H1 (cell line): ENCODE data around the gene TAPBPL. TPM values are rescaled to one million over a fixed set of nuclear protein-coding genes. Genes with fewer than 3 reads are reported as not detected.

Source experiments
- CTCF ChIA-PET: fragments of 300-600 bp; sonication (Branson Sonifier 250); formaldehyde crosslinking; loops from one replicate; lab custom pipeline; 2021; ENCODE audit not compliant: partially characterized antibody; lab: Charles Lee
- POLR2A ChIA-PET: fragments of 300-600 bp; sonication (Branson Sonifier 250); formaldehyde crosslinking; loops from one replicate; lab custom pipeline; 2021; ENCODE audit warnings: inconsistent platforms; ENCODE audit not compliant: partially characterized antibody; lab: Charles Lee
- DNase-seq, 2 experiments: peaks; one replicate each; pipeline versions ENCODE4 v3.0.0 to v3.0.0-alpha.2; 2010 to 2022; ENCODE audit warnings: low spot score in 2 of 2, low read depth in 1 of 2, mixed read lengths in 1 of 2
- FAIRE-seq: peaks from 2 replicates; lab custom pipeline; 2011; peaks lifted over from hg19 to GRCh38; lab: Jason Lieb, UNC
- H2AFZ ChIP-seq: 2 replicates; pipeline ENCODE4 v1.8.1; 2012; ENCODE audit warnings: low read length, inconsistent platforms
- H2AK5ac ChIP-seq: 2 replicates; pipeline ENCODE4 v1.6.1; 2013; ENCODE audit warnings: low read depth, low read length
- H2BK120ac ChIP-seq: replicated peaks from 2 replicates; pipeline ENCODE3; 2013; ENCODE audit warnings: low read depth, low read length, inconsistent platforms
- H2BK12ac ChIP-seq: 2 replicates; pipeline ENCODE4 v1.6.1; 2013; ENCODE audit warnings: low read depth, low read length
- H2BK15ac ChIP-seq: 2 replicates; pipeline ENCODE4 v1.6.1; 2013; ENCODE audit warnings: low read length
- H2BK20ac ChIP-seq: 2 replicates; pipeline ENCODE4 v1.6.1; 2013; ENCODE audit warnings: low read length
- H2BK5ac ChIP-seq: 2 replicates; pipeline ENCODE4 v1.6.1; 2013; ENCODE audit warnings: low read depth, low read length
- H3K14ac ChIP-seq: 2 replicates; pipeline ENCODE4 v1.6.1; 2013; ENCODE audit warnings: inconsistent platforms; ENCODE audit not compliant: insufficient read length
- H3K18ac ChIP-seq: 2 replicates; pipeline ENCODE4 v1.6.1; 2013; ENCODE audit warnings: low read length; ENCODE audit errors: extremely low read depth
- H3K23ac ChIP-seq: 2 replicates; pipeline ENCODE4 v1.6.1; 2013; ENCODE audit warnings: inconsistent platforms; ENCODE audit not compliant: insufficient read length
- H3K23me2 ChIP-seq: 2 replicates; pipeline ENCODE4 v1.6.1; 2013; ENCODE audit warnings: low read depth, low read length
- H3K27ac ChIP-seq: 2 replicates; pipeline ENCODE4 v1.6.1; 2011; ENCODE audit warnings: low read depth, low read length, inconsistent platforms
- H3K27me3 ChIP-seq, 4 experiments: replicated peaks in 1 of 4; 1 replicate in 1 of 4; 2 replicates in 3 of 4; pipeline versions ENCODE4 v1.6.1 to v1.8.1; 2011 to 2013; ENCODE audit warnings: low read length in 3 of 4, mild to moderate bottlenecking in 3 of 4, inconsistent platforms in 2 of 4, mixed read lengths in 2 of 4, moderate library complexity in 1 of 4; ENCODE audit not compliant: control insufficient read depth in 3 of 4, insufficient read depth in 3 of 4; ENCODE audit errors: extremely low read depth in 1 of 4
- H3K36me3 ChIP-seq, 4 experiments: 2 replicates each; pipeline versions ENCODE4 v1.6.1 to v1.8.1; 2011 to 2013; ENCODE audit warnings: mild to moderate bottlenecking in 4 of 4, low read length in 3 of 4, moderate library complexity in 2 of 4, control low read depth in 1 of 4, inconsistent platforms in 1 of 4; ENCODE audit not compliant: insufficient read depth in 4 of 4, control insufficient read depth in 2 of 4
- H3K4ac ChIP-seq: replicated peaks from 2 replicates; pipeline ENCODE3; 2013; ENCODE audit warnings: low read length, low read depth, mixed read lengths, inconsistent platforms; ENCODE audit not compliant: insufficient read length
- H3K4me1 ChIP-seq, 4 experiments: replicated peaks in 1 of 4; 1 replicate in 1 of 4; 2 replicates in 3 of 4; pipeline versions ENCODE4 v1.6.1 to v1.8.1; 2011 to 2013; ENCODE audit warnings: low read length in 3 of 4, inconsistent platforms in 2 of 4, mixed read lengths in 1 of 4; ENCODE audit not compliant: insufficient read depth in 4 of 4, control insufficient read depth in 3 of 4
- H3K4me2 ChIP-seq, 2 experiments: 2 replicates each; pipeline versions ENCODE4 v1.6.1 to v1.8.1; 2011 to 2013; ENCODE audit warnings: low read depth in 2 of 2, low read length in 2 of 2, control low read depth in 1 of 2, inconsistent platforms in 1 of 2, mild to moderate bottlenecking in 1 of 2; ENCODE audit not compliant: insufficient read depth in 1 of 2
- H3K4me3 ChIP-seq, 4 experiments: fragments of 200-600, 300-600 bp in 1 of 4; sonication (generic), shearing (Covaris generic), sonication (Bioruptor Twin) in 1 of 4; 2 replicates each; pipeline versions ENCODE4 v1.5.1 to v1.8.1; 2011 to 2016; ENCODE audit warnings: low read length in 4 of 4, low read depth in 3 of 4, control low read depth in 2 of 4, inconsistent platforms in 2 of 4, mild to moderate bottlenecking in 2 of 4, mixed read lengths in 1 of 4, moderate library complexity in 1 of 4; ENCODE audit not compliant: insufficient read depth in 2 of 4; ENCODE audit errors: extremely low read depth in 1 of 4
- H3K56ac ChIP-seq: replicated peaks from 2 replicates; pipeline ENCODE3; 2013; ENCODE audit warnings: low read depth, mild to moderate bottlenecking, mixed read lengths, low read length, inconsistent platforms; ENCODE audit not compliant: insufficient read length
- H3K79me1 ChIP-seq: 2 replicates; pipeline ENCODE4 v1.6.1; 2013; ENCODE audit warnings: low read depth, low read length, control low read depth
- H3K79me2 ChIP-seq, 2 experiments: 2 replicates each; pipeline versions ENCODE4 v1.6.1 to v1.8.1; 2012 to 2013; ENCODE audit warnings: low read length in 2 of 2, mild to moderate bottlenecking in 2 of 2, inconsistent platforms in 1 of 2; ENCODE audit not compliant: insufficient read depth in 2 of 2, control insufficient read depth in 1 of 2
- H3K9ac ChIP-seq, 4 experiments: replicated peaks in 1 of 4; 1 replicate in 1 of 4; 2 replicates in 3 of 4; pipeline versions ENCODE4 v1.6.1 to v1.8.1; 2011 to 2013; ENCODE audit warnings: low read depth in 3 of 4, low read length in 3 of 4, control low read depth in 2 of 4, mild to moderate bottlenecking in 2 of 4, moderate library complexity in 2 of 4, inconsistent platforms in 1 of 4; ENCODE audit errors: extremely low read depth in 1 of 4
- H3K9me3 ChIP-seq, 2 experiments: 2 replicates each; pipeline versions ENCODE4 v1.6.1 to v1.8.1; 2012 to 2013; ENCODE audit warnings: mild to moderate bottlenecking in 2 of 2, moderate library complexity in 2 of 2, control low read depth in 1 of 2, inconsistent platforms in 1 of 2, low read depth in 1 of 2, low read length in 1 of 2, mixed read lengths in 1 of 2; ENCODE audit not compliant: insufficient read depth in 2 of 2
- H4K20me1 ChIP-seq, 2 experiments: replicated peaks in 1 of 2; 2 replicates each; pipeline versions ENCODE3 to v1.8.1; 2011 to 2013; ENCODE audit warnings: inconsistent platforms in 2 of 2, low read length in 2 of 2, mild to moderate bottlenecking in 1 of 2; ENCODE audit not compliant: insufficient read depth in 2 of 2, control insufficient read depth in 1 of 2
- H4K5ac ChIP-seq: 2 replicates; pipeline ENCODE4 v1.6.1; 2013; ENCODE audit warnings: low read length, low read depth, mixed read lengths, inconsistent platforms; ENCODE audit not compliant: insufficient read length
- H4K8ac ChIP-seq: 2 replicates; pipeline ENCODE4 v1.8.0; 2013; ENCODE audit warnings: mild to moderate bottlenecking, moderate library complexity, low read length, inconsistent platforms; ENCODE audit not compliant: insufficient read depth; ENCODE audit errors: extremely low read depth
- H4K91ac ChIP-seq: replicated peaks from 2 replicates; pipeline ENCODE3; 2013; ENCODE audit warnings: low read length, mixed read lengths, inconsistent platforms; ENCODE audit not compliant: insufficient read length
- ATF3 ChIP-seq: IDR thresholded peaks from 2 replicates; pipeline ENCODE4 v1.6.1; 2011; ENCODE audit warnings: low read depth, mild to moderate bottlenecking, low read length; ENCODE audit not compliant: insufficient read depth
- CBX8 ChIP-seq: fragments of 300-800, 300-1000 bp; sonication (generic); IDR thresholded peaks from 2 replicates; pipeline ENCODE4 v1.7.1; 2016; ENCODE audit warnings: low read depth, low read length, borderline replicate concordance
- E2F6 ChIP-seq: IDR thresholded peaks from 2 replicates; pipeline ENCODE4 v1.6.1; 2012; ENCODE audit warnings: inconsistent platforms
- HDAC6 ChIP-seq: IDR thresholded peaks from one replicate; pipeline ENCODE4 v1.7.1; 2012; ENCODE audit warnings: low read depth, mild to moderate bottlenecking, inconsistent platforms, low read length, moderate library complexity
- KDM4A ChIP-seq: IDR thresholded peaks from one replicate; pipeline ENCODE4 v1.7.1; 2012; ENCODE audit warnings: low read depth, mild to moderate bottlenecking, moderate library complexity, low read length, inconsistent platforms; ENCODE audit not compliant: severe bottlenecking
- MAFK ChIP-seq: IDR thresholded peaks from 2 replicates; pipeline ENCODE4 v1.6.1; 2012; ENCODE audit warnings: low read depth, mild to moderate bottlenecking, improper control_type of control experiment, low read length
- RAD21 ChIP-seq, 2 experiments: IDR thresholded peaks in 1 of 2; conservative IDR thresholded peaks in 1 of 2; 2 replicates each; pipeline ENCODE4 v1.6.1; 2011; ENCODE audit warnings: low read depth in 2 of 2, low read length in 2 of 2, improper control_type of control experiment in 1 of 2, inconsistent platforms in 1 of 2, mild to moderate bottlenecking in 1 of 2, moderate library complexity in 1 of 2
- SP1 ChIP-seq: IDR thresholded peaks from 2 replicates; pipeline ENCODE4 v1.6.1; 2011; ENCODE audit warnings: low read depth, low read length
- SP2 ChIP-seq: IDR thresholded peaks from 2 replicates; pipeline ENCODE4 v1.6.1; 2012; ENCODE audit warnings: mild to moderate bottlenecking, low read length, inconsistent platforms
- TEAD4 ChIP-seq: IDR thresholded peaks from 2 replicates; pipeline ENCODE4 v1.6.1; 2012; ENCODE audit warnings: low read depth, low read length, inconsistent platforms, mixed read lengths
- USF2 ChIP-seq: IDR thresholded peaks from 2 replicates; pipeline ENCODE4 v1.6.1; 2011; ENCODE audit warnings: low read length, improper control_type of control experiment
- YY1 ChIP-seq: IDR thresholded peaks from 2 replicates; pipeline ENCODE4 v1.6.1; 2011; ENCODE audit warnings: low read depth, mild to moderate bottlenecking, low read length
- WGBS, 2 experiments: shearing (Covaris generic) in 1 of 2; methylation state at CpG; one replicate each; pipeline versions ENCODE4 v1.1.6 to v1.1.7; 2013 to 2015; ENCODE audit warnings: low lambda C conversion rate in 2 of 2, mixed read lengths in 2 of 2, inconsistent platforms in 1 of 2, low coverage in 1 of 2, missing lambda C conversion rate in 1 of 2; ENCODE audit not compliant: insufficient replicate concordance in 2 of 2, insufficient coverage in 1 of 2, insufficient read length in 1 of 2; ENCODE audit errors: extremely low coverage in 1 of 2, missing lambda C conversion rate in 1 of 2; 5-methylcytosine and 5-hydroxymethylcytosine counted together
- polyA plus RNA-seq, 7 experiments: library from polyadenylated mRNA; depleted of rRNA in 3 of 7; stranded (reverse) in 5 of 7; unstranded in 2 of 7; fragments of >200 nt in 5 of 7; fragments of 200-250 nt in 2 of 7; gene quantifications; 1 replicate in 5 of 7; 2 replicates in 1 of 7; 4 replicates in 1 of 7; pipeline versions ENCODE4 v1.2.1 to v1.2.3, GENCODE V29; 2011 to 2013; ENCODE audit warnings: missing spikeins in 2 of 7, mixed read lengths in 2 of 7
- total RNA-seq: library from RNA; stranded (reverse); fragmentation: NEBNext Ultra II Directional; extraction: Animal tissue kit (Norgen Biotek cat#: 25700); gene quantifications from 2 replicates; pipeline ENCODE4 v1.2.1, GENCODE V29; 2021

TAPBPL gene
- total and polyA plus RNA-seq, 2 of the 8 experiments (the other 6 are each of a cell fraction or from before 2014, with no cell fraction given): 0.61 to 1.5 TPM

GRCh38 chr12:6442836-6443235 lies 9.0 kb upstream of the TAPBPL start:
- H3K4me3 ChIP-seq: no peak overlapping the region
- no peak overlapping the region for H2BK15ac ChIP-seq
- no peaks in the 10 kb centered on the region for H3K79me1 ChIP-seq
- ChIA-PET CTCF (interaction anchor here (0.6 to 5.1 kb wide), 7 partner anchors 9 to 117 kb away, joined by 3 to 42 read pairs (median 11); no protein-coding TSS in a partner anchor), POLR2A (interaction anchor here (0.7 to 4.2 kb wide), 8 partner anchors 8 to 99 kb away, joined by 3 to 22 read pairs (median 5); partner anchors contain the start of genes GAPDH and TAPBPL)
- H2AFZ ChIP-seq: no peak overlapping the region
- H3K9me3 ChIP-seq: no peaks in the 10 kb centered on the region
- no peaks in the 10 kb centered on the region for H3K23me2 ChIP-seq
- no peak overlapping the region for H4K8ac ChIP-seq
- no peak overlapping the region for H2AK5ac ChIP-seq
- H3K4me2 ChIP-seq: no peak overlapping the region
- no peaks in the 10 kb centered on the region for H4K20me1 ChIP-seq
- no peaks in the 10 kb centered on the region for H3K36me3 ChIP-seq
- no peak overlapping the region for H3K4ac ChIP-seq
- H3K56ac ChIP-seq: no peak overlapping the region
- H3K27ac ChIP-seq: no peak overlapping the region
- H2BK120ac ChIP-seq: no peak overlapping the region
- no peak overlapping the region for H3K9ac ChIP-seq
- no peak overlapping the region for H4K5ac ChIP-seq
- H2BK12ac ChIP-seq: no peak overlapping the region
- no peak overlapping the region for H3K14ac ChIP-seq
- no peaks in the 10 kb centered on the region for H3K27me3 ChIP-seq
- no peak for DNase-seq
- H3K4me1 ChIP-seq: no peaks in the 10 kb centered on the region
- H2BK5ac ChIP-seq: 0 out of 2 replicates have a peak overlapping the region, but pooled peaks have one; percentile 21
- no peaks in the 10 kb centered on the region for H3K79me2 ChIP-seq
- FAIRE-seq: no peak
- no peak overlapping the region for H3K18ac ChIP-seq
- H2BK20ac ChIP-seq: no peak overlapping the region
- H4K91ac ChIP-seq: no peak overlapping the region
- no peak overlapping the region for H3K23ac ChIP-seq
- 80% methylated on average over 8 of the region's 9 CpGs; no CpG with 5 or more reads in 1 of the 2 experiments for WGBS, 2 experiments
- no peak for TF ChIP-seq SP1
- TF ChIP-seq TEAD4: no peak
- TF ChIP-seq MAFK: no peak
- TF ChIP-seq YY1: no peak
- TF ChIP-seq E2F6: no peak
- no peak for TF ChIP-seq SP2
- no peak for TF ChIP-seq KDM4A
- no peak for TF ChIP-seq ATF3
- TF ChIP-seq USF2: no peak
- TF ChIP-seq RAD21 (IDR thresholded peaks at IDR 0.05 in 1 of 2, conservative IDR thresholded peaks at IDR 0.05 in 1 of 2; ENCODE audit: low read depth in 2 of 2, low read length in 2 of 2): no peak
- TF ChIP-seq CBX8: no peak
- no peak for TF ChIP-seq HDAC6
